Endothelial cell of umbilical vein (primary cell): ENCODE results near the gene KTN1. TPM values are rescaled to one million over a fixed set of nuclear protein-coding genes. Genes with fewer than 3 reads are reported as not detected.

Experiments
- BruUV-seq: library from RNA; stranded (reverse); fragments of 400-500 nt; replicated peaks from 2 replicates; lab custom pipeline; 2021; lab: Mats Ljungman, UMichigan
- CTCF ChIA-PET: fragments of 300-600, 350-600 bp; sonication (Branson Sonifier 250); formaldehyde crosslinking; loops from one replicate; lab custom pipeline; 2021; ENCODE audit warnings: antibody characterized with exemption, inconsistent platforms; lab: Charles Lee
- POLR2A ChIA-PET: fragments of 300-600, 350-600 bp; sonication (Branson Sonifier 250); formaldehyde crosslinking; loops from one replicate; lab custom pipeline; 2021; ENCODE audit warnings: antibody characterized with exemption, inconsistent platforms; lab: Charles Lee
- DNase-seq: peaks from one replicate; pipeline ENCODE4 v3.0.0-alpha.2; 2011; ENCODE audit warnings: low read depth, low spot score
- FAIRE-seq: peaks from 2 replicates; lab custom pipeline; 2011; peaks lifted over from hg19 to GRCh38; lab: Jason Lieb, UNC
- H2AFZ ChIP-seq: 2 replicates; pipeline ENCODE4 v1.6.0; 2012; ENCODE audit warnings: low read depth, low read length, control low read depth, inconsistent platforms
- H3K27ac ChIP-seq: 2 replicates; pipeline ENCODE4 v1.5.1; 2011; ENCODE audit warnings: low read depth, mild to moderate bottlenecking, control low read depth, low read length, moderate library complexity; ENCODE audit not compliant: insufficient read depth
- H3K27me3 ChIP-seq, 2 experiments: 2 replicates each; pipeline versions ENCODE4 v1.6.0 to v1.6.1; 2011; ENCODE audit warnings: low read length in 2 of 2, mixed read lengths in 1 of 2; ENCODE audit not compliant: control insufficient read depth in 2 of 2, insufficient read depth in 2 of 2
- H3K36me3 ChIP-seq, 2 experiments: 2 replicates in 1 of 2; 3 replicates in 1 of 2; pipeline ENCODE4 v1.5.1; 2011; ENCODE audit warnings: low read length in 2 of 2, mild to moderate bottlenecking in 1 of 2, moderate library complexity in 1 of 2; ENCODE audit not compliant: control insufficient read depth in 2 of 2, insufficient read depth in 2 of 2; ENCODE audit errors: extremely low read depth in 1 of 2
- H3K4me1 ChIP-seq: 3 replicates; pipeline ENCODE4 v1.5.1; 2011; ENCODE audit warnings: mild to moderate bottlenecking, low read length; ENCODE audit not compliant: control insufficient read depth, insufficient read depth; ENCODE audit errors: extremely low read depth
- H3K4me2 ChIP-seq: 2 replicates; pipeline ENCODE4 v1.6.1; 2011; ENCODE audit warnings: low read length, control low read depth, mixed read lengths; ENCODE audit not compliant: insufficient read depth
- H3K4me3 ChIP-seq, 3 experiments: fragments of 200-600 bp in 1 of 3; sonication (generic), shearing (Covaris generic) in 1 of 3; replicated peaks in 1 of 3; 2 replicates each; pipeline ENCODE4 v1.5.1; 2011 to 2016; ENCODE audit warnings: control low read depth in 3 of 3, low read length in 3 of 3, mild to moderate bottlenecking in 2 of 3, inconsistent platforms in 1 of 3, low read depth in 1 of 3, moderate library complexity in 1 of 3; ENCODE audit not compliant: insufficient read depth in 1 of 3
- H3K79me2 ChIP-seq: 2 replicates; pipeline ENCODE4 v1.6.0; 2012; ENCODE audit warnings: low read length, inconsistent platforms; ENCODE audit not compliant: control insufficient read depth, insufficient read depth
- H3K9ac ChIP-seq: replicated peaks from 2 replicates; pipeline ENCODE3; 2011; ENCODE audit warnings: low read length, control low read depth; ENCODE audit not compliant: insufficient read depth; ENCODE audit errors: extremely low read depth
- H3K9me1 ChIP-seq: replicated peaks from 3 replicates; pipeline ENCODE4 v1.6.0; 2011; ENCODE audit warnings: mild to moderate bottlenecking, low read length; ENCODE audit not compliant: control insufficient read depth, insufficient read depth; ENCODE audit errors: extremely low read depth
- H3K9me3 ChIP-seq: replicated peaks from 2 replicates; pipeline ENCODE4 v1.5.1; 2012; ENCODE audit warnings: low read length, inconsistent platforms; ENCODE audit not compliant: control insufficient read depth, insufficient read depth
- H4K20me1 ChIP-seq: replicated peaks from 2 replicates; pipeline ENCODE3; 2011; ENCODE audit warnings: mild to moderate bottlenecking, low read length; ENCODE audit not compliant: control insufficient read depth, insufficient read depth; ENCODE audit errors: extremely low read depth
- CTCF ChIP-seq, 2 donors: IDR thresholded peaks; 1 replicate in 1 of 2; 2 replicates in 1 of 2; pipeline ENCODE4 v1.5.1; 2011; ENCODE audit warnings: low read length in 2 of 2, mild to moderate bottlenecking in 2 of 2, moderate library complexity in 2 of 2, control low read depth in 1 of 2, inconsistent platforms in 1 of 2, low read depth in 1 of 2; ENCODE audit not compliant: insufficient read depth in 1 of 2; ENCODE audit errors: extremely low read depth in 1 of 2
- EZH2 ChIP-seq: IDR thresholded peaks from 2 replicates; pipeline ENCODE4 v1.6.1; 2012; ENCODE audit warnings: borderline replicate concordance, low read depth, mild to moderate bottlenecking, moderate library complexity, low read length, inconsistent platforms; ENCODE audit not compliant: severe bottlenecking
- FOS ChIP-seq: IDR thresholded peaks from 2 replicates; pipeline ENCODE4 v1.6.1; 2011; ENCODE audit warnings: mild to moderate bottlenecking, low read length, moderate library complexity, borderline replicate concordance; ENCODE audit not compliant: insufficient read depth
- GATA2 ChIP-seq: IDR thresholded peaks from 2 replicates; pipeline ENCODE4 v1.7.0; 2011; ENCODE audit warnings: low read depth, mild to moderate bottlenecking, moderate library complexity, mixed read lengths, low read length; ENCODE audit not compliant: insufficient read length, insufficient read depth
- JUN ChIP-seq: IDR thresholded peaks from 2 replicates; pipeline ENCODE4 v1.6.1; 2011; ENCODE audit warnings: borderline replicate concordance, low read depth; ENCODE audit not compliant: insufficient read length, insufficient read depth
- MYC ChIP-seq: IDR thresholded peaks from one replicate; pipeline ENCODE4 v1.6.1; 2011; ENCODE audit warnings: mild to moderate bottlenecking, low read depth, low read length
- POLR2A ChIP-seq: IDR thresholded peaks from 2 replicates; pipeline ENCODE4 v1.6.1; 2012; ENCODE audit warnings: low read depth, mild to moderate bottlenecking, control low read depth, low read length
- POLR2AphosphoS5 ChIP-seq: IDR thresholded peaks from 2 replicates; pipeline ENCODE4 v1.6.1; 2012; ENCODE audit warnings: low read depth, mild to moderate bottlenecking, control low read depth, low read length, moderate library complexity; ENCODE audit not compliant: insufficient read depth
- dilution Hi-C: fragments of 300-500 bp; cut with MboI; formaldehyde crosslinking; loops from one replicate; pipeline ENCODE4 v1.15.0; 2019; ENCODE audit warnings: low sequenced_read_pairs; ENCODE audit not compliant: extremely low pct_ligation_motif_present
- intact Hi-C: fragments of 100-400 bp; cut with micrococcal nuclease; formaldehyde crosslinking; loops from one replicate; pipeline ENCODE4 v1.10.0; 2022
- polyA plus RNA-seq, 4 experiments: library from polyadenylated mRNA; depleted of rRNA in 3 of 4; stranded (reverse) in 3 of 4; unstranded in 1 of 4; fragments of >200 nt; gene quantifications; 2 replicates each; pipeline versions ENCODE4 v1.2.1 to v1.2.3, GENCODE V29; 2011 to 2012; ENCODE audit warnings: missing spikeins in 1 of 4
- total RNA-seq: library from RNA; stranded (reverse); gene quantifications from 2 replicates; pipeline ENCODE4 v1.2.3, GENCODE V29; 2021
- TF ChIP-seq, protein P1 (sequence below): IDR thresholded peaks from 2 replicates; pipeline ENCODE4 v1.6.1; 2011; ENCODE audit not compliant: insufficient read depth, insufficient read length

The KTN1 gene
- total and polyA plus RNA-seq, 2 donors (not counting 3 experiments of a cell fraction or from before 2014, with no cell fraction given) = 33.2 to 148 TPM

DNA sequence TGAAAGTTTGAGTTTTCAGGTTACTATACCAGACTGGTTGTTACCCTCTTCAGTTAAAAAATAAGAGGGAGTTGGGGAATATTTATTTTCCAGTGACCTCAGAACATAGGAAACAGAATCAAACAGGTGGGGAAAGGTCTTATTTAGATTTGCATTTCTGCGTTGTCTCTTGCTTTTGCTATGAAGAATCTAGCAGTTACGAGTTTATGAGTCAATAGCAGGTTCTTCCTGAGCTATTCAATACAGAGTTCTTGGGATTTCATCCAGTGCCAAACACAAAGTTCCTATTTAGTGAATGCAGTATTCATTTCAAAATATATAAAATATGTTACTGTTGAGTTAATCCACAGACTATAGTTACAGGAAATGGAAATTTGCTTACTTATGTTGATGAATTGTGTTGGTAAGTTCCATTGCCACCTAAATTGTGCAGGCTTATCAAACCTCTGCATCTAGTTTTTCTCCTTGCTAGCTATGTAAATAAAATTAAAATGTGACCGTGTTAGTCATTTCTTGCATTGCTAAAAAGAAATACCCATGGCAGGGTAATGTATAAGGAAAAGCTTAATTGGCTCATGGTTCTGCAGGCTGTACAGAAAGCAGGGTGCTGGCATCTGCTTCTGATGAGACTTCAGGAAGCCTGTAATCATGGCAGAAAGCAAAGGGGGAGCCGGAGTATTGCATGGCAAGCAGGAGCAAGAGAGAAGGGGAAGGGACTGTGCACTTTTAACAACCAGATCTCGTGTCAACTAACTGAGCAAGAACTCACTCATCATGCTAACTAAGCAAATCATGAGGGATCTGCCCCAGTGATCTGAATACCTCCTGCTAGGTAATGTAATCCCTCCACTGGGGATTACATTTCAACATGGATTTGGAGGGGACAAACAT lies 110.2 kb downstream of the KTN1 start:
- TF ChIP-seq POLR2AphosphoS5 (no peak), POLR2A (no peak), FOS (peak; percentile 19), GATA2 (peak; percentile 58)
- DNase-seq (peak; percentile 73), FAIRE-seq (peak; percentile 69)
- POLR2A ChIA-PET = no interaction called here
- peak overlapping the region in 2 of 3 experiments; percentile 11 to 47 for H3K4me3 ChIP-seq
- H3K4me2 ChIP-seq = peak overlapping the region; percentile 96
- CTCF ChIA-PET = interaction anchor here (0.7 to 2.3 kb wide), 13 partner anchors 8 to 797 kb away, joined by 3 to 20 read pairs (median 5); partner anchors contain the start of gene TBPL2
- no peaks in the 10 kb centered on the region for H3K27me3 ChIP-seq
- H2AFZ ChIP-seq = no peak overlapping the region
- H3K9ac ChIP-seq = peak overlapping the region; percentile 70
- no peaks in the 10 kb centered on the region for H3K9me3 ChIP-seq
- intact Hi-C loops (loop anchor here (5.0 to 10.0 kb wide), 2 partner anchors 243 to 1185 kb away; partner anchors contain the start of gene CGRRF1), dilution Hi-C loops (no loop called here)
- H3K36me3 ChIP-seq = peaks cover 0 to 3% of the 10 kb centered on the region in 2 experiments
- BruUV-seq = no TSS peak
- no peaks in the 10 kb centered on the region for H3K79me2 ChIP-seq
- H3K9me1 ChIP-seq = no peaks in the 10 kb centered on the region
- peaks cover 20% of the 10 kb centered on the region for H3K4me1 ChIP-seq
- peak overlapping the region; percentile 80 for H3K27ac ChIP-seq
- no peaks in the 10 kb centered on the region for H4K20me1 ChIP-seq

DNA sequence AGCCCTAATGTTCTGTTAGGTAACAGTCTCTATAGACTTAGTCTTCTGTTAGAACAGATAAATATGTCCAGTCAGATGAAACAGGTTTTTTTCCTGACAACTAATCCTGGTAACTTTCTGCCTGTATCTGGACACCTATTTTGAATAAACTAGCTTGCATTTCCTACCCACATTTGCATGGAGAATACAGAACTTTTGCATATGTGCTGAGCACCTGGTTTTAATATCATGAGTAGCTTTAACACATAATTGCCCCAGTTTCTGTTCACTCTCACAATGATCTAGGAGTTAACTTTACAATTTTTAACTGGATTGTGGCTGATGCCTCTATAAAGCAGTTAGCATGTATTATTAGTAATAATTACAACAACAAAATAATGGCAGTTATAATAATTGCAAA lies 111.7 kb downstream of the KTN1 start:
- POLR2A ChIA-PET = no interaction called here
- TF ChIP-seq POLR2AphosphoS5 (no peak), FOS (no peak), POLR2A (no peak), EZH2 (no peak), CTCF (IDR thresholded peaks at IDR 0.05; ENCODE audit: extremely low read depth in 1 of 2, insufficient read depth in 1 of 2, low read depth in 1 of 2, low read length in 2 of 2) (no peak), MYC (no peak), GATA2 (no peak), JUN (no peak)
- TF ChIP-seq, protein P1, sequence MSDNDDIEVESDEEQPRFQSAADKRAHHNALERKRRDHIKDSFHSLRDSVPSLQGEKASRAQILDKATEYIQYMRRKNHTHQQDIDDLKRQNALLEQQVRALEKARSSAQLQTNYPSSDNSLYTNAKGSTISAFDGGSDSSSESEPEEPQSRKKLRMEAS = no peak
- H4K20me1 ChIP-seq = no peaks in the 10 kb centered on the region
- H3K9me3 ChIP-seq = no peaks in the 10 kb centered on the region
- no peak overlapping the region for H3K27ac ChIP-seq
- H3K4me2 ChIP-seq = no peak overlapping the region
- FAIRE-seq = no peak
- no peaks in the 10 kb centered on the region for H3K27me3 ChIP-seq
- intact Hi-C loops (loop anchor here (5.0 kb wide), 1 partner anchor 244 kb away; no protein-coding TSS in a partner anchor), dilution Hi-C loops (no loop called here)
- no peak for DNase-seq
- no peak overlapping the region for H2AFZ ChIP-seq
- no peaks in the 10 kb centered on the region for H3K9me1 ChIP-seq
- no peak overlapping the region for H3K4me3 ChIP-seq
- no peak overlapping the region for H3K9ac ChIP-seq
- H3K4me1 ChIP-seq = peaks cover 20% of the 10 kb centered on the region
- BruUV-seq = no TSS peak
- peaks cover 0 to 3% of the 10 kb centered on the region in 2 experiments for H3K36me3 ChIP-seq
- CTCF ChIA-PET = interaction anchor here (0.5 kb wide), 1 partner anchor 262 kb away, joined by 3 read pairs; no protein-coding TSS in a partner anchor
- H3K79me2 ChIP-seq = no peaks in the 10 kb centered on the region
